ENCODE data around the gene PROSER2.

Gene PROSER2

DNA sequence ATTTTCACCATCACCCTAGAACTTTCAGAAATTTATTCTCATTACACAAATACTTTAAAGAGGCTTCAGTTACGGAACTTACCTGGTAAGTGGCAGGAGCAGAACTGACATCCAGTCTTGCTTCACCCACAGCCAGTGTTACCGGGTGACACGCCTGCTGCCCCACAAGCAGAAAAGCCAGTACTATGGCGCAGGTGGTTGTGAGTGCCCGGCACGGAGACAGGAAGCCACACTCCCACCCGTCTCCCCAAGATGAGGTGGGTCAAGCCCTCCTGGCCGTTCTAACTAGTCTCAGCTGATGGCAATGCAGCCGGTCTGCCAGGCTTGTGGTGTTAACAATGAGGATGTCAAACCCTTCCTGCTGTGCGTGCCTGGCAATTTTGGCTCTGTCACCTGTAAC is 86.9 kb downstream of the PROSER2 start:
- DNase-seq = no peak

DNA sequence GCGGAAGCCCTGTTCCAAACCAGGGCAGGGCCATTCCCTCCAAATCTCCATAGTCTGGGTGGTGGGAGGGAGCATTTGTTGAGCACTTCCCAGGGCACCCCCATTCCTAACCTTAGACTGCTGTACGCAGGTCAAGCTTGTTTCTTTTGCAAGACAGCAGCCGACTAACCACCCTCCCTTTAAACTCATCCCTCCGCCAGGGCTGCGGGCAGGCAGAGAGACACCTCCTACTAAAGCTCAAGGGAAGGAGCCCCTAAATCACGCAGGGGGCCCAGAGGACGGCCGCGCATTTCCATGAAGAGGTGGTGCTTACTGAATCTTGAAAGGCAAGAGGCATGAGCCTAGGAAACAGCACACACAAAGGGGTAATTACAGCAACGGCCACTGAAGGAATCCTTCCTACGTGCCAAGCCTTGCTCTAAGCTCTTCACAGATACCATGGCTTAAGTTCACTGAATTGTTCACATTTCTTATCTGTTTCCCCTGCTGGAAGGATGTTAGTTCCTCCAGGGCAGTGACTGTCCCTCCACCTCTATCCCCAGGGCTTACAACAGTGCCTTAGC is 90.0 kb downstream of the PROSER2 start:
- DNase-seq = no peak

DNA sequence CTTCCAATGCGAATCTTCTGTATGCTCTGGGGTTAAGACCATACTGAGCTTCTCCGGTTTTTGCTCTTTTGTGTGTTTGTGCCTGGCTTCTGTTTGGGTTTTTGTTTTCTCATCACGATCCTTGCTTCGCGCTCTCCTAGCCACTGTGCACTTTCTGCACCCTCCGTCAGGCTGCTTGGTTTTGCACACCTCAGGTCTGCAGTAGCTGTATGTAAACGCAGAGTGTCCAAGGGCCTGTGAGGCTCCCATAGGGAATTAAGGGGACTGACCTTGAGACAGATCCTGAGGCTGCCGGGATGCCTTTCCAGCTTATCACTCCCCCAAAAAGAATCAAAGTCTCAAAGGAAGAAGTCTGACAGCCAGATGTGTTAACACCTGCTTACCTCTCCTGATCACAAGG is 95.2 kb downstream of the PROSER2 start:
- no peak for DNase-seq

DNA sequence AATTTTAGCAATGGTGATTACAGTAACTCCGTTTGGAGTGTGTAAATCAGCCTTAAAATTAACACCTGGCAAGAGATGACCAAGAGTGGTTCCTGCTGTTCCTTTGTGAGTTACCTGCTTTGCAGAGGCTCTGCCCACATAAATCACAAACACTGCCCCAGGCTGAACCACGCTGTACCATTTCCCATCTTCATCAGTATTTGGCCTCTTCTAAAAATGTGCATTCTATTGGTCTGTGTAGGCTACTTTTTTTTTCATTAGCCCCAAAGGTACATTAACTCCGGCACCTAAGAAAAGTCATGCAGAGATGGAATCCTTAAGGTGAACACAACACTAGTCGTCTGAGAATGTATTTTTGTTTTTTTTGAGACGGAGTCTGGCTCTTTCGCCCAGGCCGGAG is 96.1 kb downstream of the PROSER2 start:
- no peak for DNase-seq

Measured in CD4-positive, alpha-beta T cell treated with Interferon alpha-2 for 1 hour (primary cell).